CD4-positive, alpha-beta T cell treated with Interleukin-21 for 1 hour (primary cell): ENCODE measurements around the gene CAMK1D.

ENCODE experiments used
- DNase-seq: peaks from one replicate; pipeline ENCODE4 v3.0.0-alpha.2; 2020

Gene CAMK1D

GRCh38 chr10:12500381-12501303, 151.3 kb downstream of the CAMK1D start:
- no peak for DNase-seq

- DNase-seq = no peak
Measured at GRCh38 chr10:12501324-12501723, 152.0 kb downstream of the CAMK1D start.

GRCh38 chr10:12501841-12502525, 152.6 kb downstream of the CAMK1D start:
- no peak for DNase-seq

GRCh38 chr10:12502526-12503274, 153.4 kb downstream of the CAMK1D start:
- DNase-seq = no peak

- DNase-seq = no peak
Measured at GRCh38 chr10:12503311-12503710, 154.0 kb downstream of the CAMK1D start.

GRCh38 chr10:12504176-12504575, 154.8 kb downstream of the CAMK1D start:
- no peak for DNase-seq

GRCh38 chr10:12504628-12505027, 155.3 kb downstream of the CAMK1D start:
- DNase-seq = no peak

GRCh38 chr10:12505683-12506082, 156.3 kb downstream of the CAMK1D start:
- DNase-seq = no peak

- no peak for DNase-seq
Measured at GRCh38 chr10:12507165-12507850, 158.0 kb downstream of the CAMK1D start.

- no peak for DNase-seq
Measured at GRCh38 chr10:12508165-12508564, 158.8 kb downstream of the CAMK1D start.

- no peak for DNase-seq
Measured at GRCh38 chr10:12509016-12509793, 159.9 kb downstream of the CAMK1D start.

GRCh38 chr10:12509794-12510100, 160.4 kb downstream of the CAMK1D start:
- no peak for DNase-seq

GRCh38 chr10:12510501-12510941, 161.2 kb downstream of the CAMK1D start:
- no peak for DNase-seq

- no peak for DNase-seq
Measured at GRCh38 chr10:12510984-12511383, 161.6 kb downstream of the CAMK1D start.

- DNase-seq = no peak
Measured at GRCh38 chr10:12511651-12512050, 162.3 kb downstream of the CAMK1D start.

- no peak for DNase-seq
Measured at GRCh38 chr10:12512332-12513002, 163.1 kb downstream of the CAMK1D start.

GRCh38 chr10:12513003-12513365, 163.6 kb downstream of the CAMK1D start:
- no peak for DNase-seq

GRCh38 chr10:12513775-12514673, 164.7 kb downstream of the CAMK1D start:
- no peak for DNase-seq

GRCh38 chr10:12518024-12518423, 168.7 kb downstream of the CAMK1D start:
- DNase-seq = no peak

GRCh38 chr10:12521423-12521822, 172.1 kb downstream of the CAMK1D start:
- no peak for DNase-seq
